ENCODE results near the gene RFLNA.
A peak's percentile ranks its signal among the peaks of the same experiment; 100 is the strongest.

Gene RFLNA

GRCh38 chr12:124289634-124290600 is 5.0 kb upstream of the RFLNA start:
- in situ Hi-C loops (cut with MboI; ENCODE audit: low sequenced_read_pairs, unreplicated experiment): no loop called here
- no peak for DNase-seq (ENCODE audit: low spot score)
- TF ChIP-seq CTCF (IDR thresholded peaks at IDR 0.05; ENCODE audit: borderline replicate concordance, control extremely low read depth, extremely low read depth, insufficient read depth, missing control alignments): no peak

GRCh38 chr12:124292385-124292784 is 2.5 kb upstream of the RFLNA start:
- TF ChIP-seq CTCF (IDR thresholded peaks at IDR 0.05; ENCODE audit: borderline replicate concordance, control extremely low read depth, extremely low read depth, insufficient read depth, missing control alignments): no peak
- in situ Hi-C loops (cut with MboI; ENCODE audit: low sequenced_read_pairs, unreplicated experiment): no loop called here

GRCh38 chr12:124293286-124294003 is 1.4 kb upstream of the RFLNA start:
- in situ Hi-C loops (cut with MboI; ENCODE audit: low sequenced_read_pairs, unreplicated experiment): no loop called here
- TF ChIP-seq CTCF (IDR thresholded peaks at IDR 0.05; ENCODE audit: borderline replicate concordance, control extremely low read depth, extremely low read depth, insufficient read depth, missing control alignments): no peak
- no peak for DNase-seq (ENCODE audit: low spot score)

More at GRCh38 chr12:124292385-124292784, 2.5 kb upstream of the RFLNA start:
- no peak for DNase-seq (ENCODE audit: low spot score)

GRCh38 chr12:124295431-124296058 is 652 bp downstream of the RFLNA start:
- no peak for TF ChIP-seq CTCF (IDR thresholded peaks at IDR 0.05; ENCODE audit: borderline replicate concordance, control extremely low read depth, extremely low read depth, insufficient read depth, missing control alignments)
- in situ Hi-C loops (cut with MboI; ENCODE audit: low sequenced_read_pairs, unreplicated experiment): no loop called here
- DNase-seq (ENCODE audit: low spot score): peak; percentile 24

- in situ Hi-C loops (cut with MboI; ENCODE audit: low sequenced_read_pairs, unreplicated experiment): no loop called here
- TF ChIP-seq CTCF (IDR thresholded peaks at IDR 0.05; ENCODE audit: borderline replicate concordance, control extremely low read depth, extremely low read depth, insufficient read depth, missing control alignments): no peak
- DNase-seq (ENCODE audit: low spot score): peak; percentile 28
Observed at GRCh38 chr12:124296295-124296915, 1.5 kb downstream of the RFLNA start.

GRCh38 chr12:124296916-124297351 is 2.0 kb downstream of the RFLNA start:
- in situ Hi-C loops (cut with MboI; ENCODE audit: low sequenced_read_pairs, unreplicated experiment): no loop called here
- no peak for TF ChIP-seq CTCF (IDR thresholded peaks at IDR 0.05; ENCODE audit: borderline replicate concordance, control extremely low read depth, extremely low read depth, insufficient read depth, missing control alignments)
- DNase-seq (ENCODE audit: low spot score): peak; percentile 19

Data from GM13976 (cell line).